GM12872 (cell line): ENCODE results near the gene EIF4E2.

Experiments used
- TF ChIP-seq, protein P1 (sequence below): IDR thresholded peaks from 3 replicates; pipeline ENCODE4 v1.5.1; 2011; ENCODE audit warnings: low read depth, mild to moderate bottlenecking, low read length, moderate library complexity; ENCODE audit not compliant: insufficient read depth

EIF4E2 gene

GRCh38 chr2:232527905-232528470, 22.5 kb upstream of the EIF4E2 start:
- TF ChIP-seq, protein P1, sequence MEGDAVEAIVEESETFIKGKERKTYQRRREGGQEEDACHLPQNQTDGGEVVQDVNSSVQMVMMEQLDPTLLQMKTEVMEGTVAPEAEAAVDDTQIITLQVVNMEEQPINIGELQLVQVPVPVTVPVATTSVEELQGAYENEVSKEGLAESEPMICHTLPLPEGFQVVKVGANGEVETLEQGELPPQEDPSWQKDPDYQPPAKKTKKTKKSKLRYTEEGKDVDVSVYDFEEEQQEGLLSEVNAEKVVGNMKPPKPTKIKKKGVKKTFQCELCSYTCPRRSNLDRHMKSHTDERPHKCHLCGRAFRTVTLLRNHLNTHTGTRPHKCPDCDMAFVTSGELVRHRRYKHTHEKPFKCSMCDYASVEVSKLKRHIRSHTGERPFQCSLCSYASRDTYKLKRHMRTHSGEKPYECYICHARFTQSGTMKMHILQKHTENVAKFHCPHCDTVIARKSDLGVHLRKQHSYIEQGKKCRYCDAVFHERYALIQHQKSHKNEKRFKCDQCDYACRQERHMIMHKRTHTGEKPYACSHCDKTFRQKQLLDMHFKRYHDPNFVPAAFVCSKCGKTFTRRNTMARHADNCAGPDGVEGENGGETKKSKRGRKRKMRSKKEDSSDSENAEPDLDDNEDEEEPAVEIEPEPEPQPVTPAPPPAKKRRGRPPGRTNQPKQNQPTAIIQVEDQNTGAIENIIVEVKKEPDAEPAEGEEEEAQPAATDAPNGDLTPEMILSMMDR, result no peak

- TF ChIP-seq, protein P1, result no peak
These were observed 21.6 kb upstream of the EIF4E2 start for GRCh38 chr2:232528746-232529460.

DNA sequence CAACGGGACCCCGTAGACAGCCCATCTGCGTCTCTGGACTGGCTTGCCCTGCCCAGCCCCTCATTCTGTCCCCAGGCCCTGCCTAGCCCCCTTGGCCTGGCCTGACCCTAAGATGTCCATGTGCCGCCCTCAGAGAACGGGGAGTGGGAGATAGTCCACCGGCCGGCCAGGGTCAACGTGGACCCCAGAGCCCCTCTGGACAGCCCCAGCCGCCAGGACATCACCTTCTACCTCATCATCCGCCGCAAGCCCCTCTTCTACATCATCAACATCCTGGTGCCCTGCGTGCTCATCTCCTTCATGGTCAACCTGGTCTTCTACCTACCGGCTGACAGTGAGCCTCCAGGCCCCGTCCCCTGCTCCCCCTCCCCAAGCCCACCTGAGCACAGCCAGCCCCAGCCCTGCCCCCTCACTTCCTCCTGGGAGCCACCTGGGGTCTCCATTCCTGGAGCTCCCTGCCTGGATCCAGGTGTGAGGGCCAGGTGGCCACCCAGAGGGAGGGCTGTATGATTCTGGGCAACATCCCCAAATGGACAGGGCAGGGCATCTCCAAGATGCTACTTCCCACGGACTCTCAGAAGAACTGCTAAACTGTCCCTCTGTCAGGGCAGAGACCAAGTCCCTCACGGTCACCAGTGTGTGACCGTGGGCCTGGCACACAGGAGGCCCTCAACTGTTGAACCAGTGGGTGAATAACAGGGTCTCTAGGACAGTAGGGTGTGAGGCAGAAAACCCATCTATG, 20.5 kb upstream of the EIF4E2 start:
- TF ChIP-seq, protein P1, result no peak

GRCh38 chr2:232530626-232531260, 19.7 kb upstream of the EIF4E2 start:
- TF ChIP-seq, protein P1, result no peak

DNA sequence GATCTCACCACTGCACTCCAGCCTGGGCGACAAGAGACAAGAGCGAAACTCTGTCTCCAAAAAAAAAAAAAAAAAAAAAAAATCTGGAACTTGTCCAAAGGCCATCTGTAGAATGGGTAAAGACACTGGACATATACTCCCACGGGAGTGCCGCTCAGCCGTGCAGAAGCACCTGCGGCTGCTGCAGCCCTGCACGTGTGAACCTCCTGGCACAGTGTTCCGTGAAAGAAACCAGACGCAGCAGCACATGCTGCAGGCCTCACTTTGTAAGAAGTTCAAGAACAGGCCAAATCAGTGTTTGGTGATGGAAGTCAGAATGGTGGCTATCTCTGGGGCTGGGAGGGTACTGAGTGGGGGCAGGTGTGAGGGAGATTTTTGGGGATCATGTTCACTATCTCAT, 18.1 kb upstream of the EIF4E2 start:
- TF ChIP-seq, protein P1, result no peak

DNA sequence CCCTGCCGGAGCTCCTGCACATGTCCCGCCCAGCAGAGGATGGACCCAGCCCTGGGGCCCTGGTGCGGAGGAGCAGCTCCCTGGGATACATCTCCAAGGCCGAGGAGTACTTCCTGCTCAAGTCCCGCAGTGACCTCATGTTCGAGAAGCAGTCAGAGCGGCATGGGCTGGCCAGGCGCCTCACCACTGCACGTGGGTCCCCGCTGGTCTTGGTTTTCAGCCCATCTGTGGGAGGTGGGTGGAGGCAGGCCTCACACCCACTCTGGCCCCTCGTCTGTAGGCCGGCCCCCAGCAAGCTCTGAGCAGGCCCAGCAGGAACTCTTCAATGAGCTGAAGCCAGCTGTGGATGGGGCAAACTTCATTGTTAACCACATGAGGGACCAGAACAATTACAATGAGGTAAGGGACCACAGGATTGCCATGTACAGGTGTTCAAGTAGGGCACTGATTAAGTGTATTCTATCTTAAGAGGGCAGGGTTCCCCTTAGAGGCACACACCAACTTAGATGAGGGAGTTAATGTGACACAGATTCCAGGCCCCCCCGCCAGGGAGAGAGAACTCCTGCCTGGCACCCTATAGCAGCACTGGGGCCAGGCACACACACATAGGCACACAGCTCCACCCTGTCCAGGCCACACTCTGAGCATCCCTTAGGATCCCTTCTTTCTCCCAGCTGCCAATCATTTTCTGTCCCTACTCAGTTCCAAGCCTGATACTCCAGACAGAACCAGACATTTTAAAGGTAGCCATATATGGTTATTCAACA, 16.4 kb upstream of the EIF4E2 start:
- TF ChIP-seq, protein P1, result no peak
